Measurements from ENCODE around the gene SPON2.

The SPON2 gene

DNA sequence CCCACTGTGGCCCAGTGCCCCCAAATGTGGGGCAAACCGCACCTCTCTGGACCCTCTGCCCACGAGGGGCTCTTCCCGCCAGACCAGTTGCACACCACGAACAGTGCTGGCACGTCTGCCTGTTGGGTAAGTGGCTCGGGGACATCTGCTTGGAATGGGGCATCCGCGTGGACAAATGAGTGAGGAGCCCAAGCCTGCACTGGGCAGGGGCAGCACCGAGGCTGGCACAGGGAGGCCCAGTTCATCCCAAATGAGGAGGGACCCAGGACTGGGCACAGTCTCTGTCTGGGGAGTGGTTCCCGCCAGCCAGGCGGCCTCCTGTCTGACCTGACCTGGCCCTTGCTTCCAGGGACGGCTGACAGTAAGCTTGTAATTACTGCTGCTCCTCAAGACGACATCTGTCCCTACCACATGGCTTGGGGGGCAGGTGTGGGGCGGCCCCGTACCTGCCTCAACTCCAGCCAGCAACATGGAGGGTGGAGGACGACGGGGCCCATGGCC is 3.2 kb downstream of the SPON2 start:
- no peaks in the 10 kb centered on the region for H3K9me2 ChIP-seq (replicated peaks; ENCODE audit: insufficient read depth, low read length)
- peaks cover 13% of the 10 kb centered on the region; the same call in 1 of the 2 replicates for H3K4me1 ChIP-seq (ENCODE audit: low read length)
- no peaks in the 10 kb centered on the region for H4K20me1 ChIP-seq (ENCODE audit: insufficient read depth, low read length)
- DNase-seq: no peak
- no peaks in the 10 kb centered on the region for H3K9me3 ChIP-seq (replicated peaks; ENCODE audit: insufficient read depth, low read length)
- H3K36me3 ChIP-seq (replicated peaks; ENCODE audit: insufficient read depth, low read length): no peaks in the 10 kb centered on the region
- no peak overlapping the region for H3K4me3 ChIP-seq (ENCODE audit: low read length)
- H3K27ac ChIP-seq (ENCODE audit: low read length): no peak overlapping the region
- TF ChIP-seq EZH2 (optimal IDR thresholded peaks at IDR 0.05; ENCODE audit: low read depth, low read length) (no peak), EZH2phosphoT487 (IDR thresholded peaks at IDR 0.05; ENCODE audit: low read length) (no peak)
- TF ChIP-seq, protein P1, sequence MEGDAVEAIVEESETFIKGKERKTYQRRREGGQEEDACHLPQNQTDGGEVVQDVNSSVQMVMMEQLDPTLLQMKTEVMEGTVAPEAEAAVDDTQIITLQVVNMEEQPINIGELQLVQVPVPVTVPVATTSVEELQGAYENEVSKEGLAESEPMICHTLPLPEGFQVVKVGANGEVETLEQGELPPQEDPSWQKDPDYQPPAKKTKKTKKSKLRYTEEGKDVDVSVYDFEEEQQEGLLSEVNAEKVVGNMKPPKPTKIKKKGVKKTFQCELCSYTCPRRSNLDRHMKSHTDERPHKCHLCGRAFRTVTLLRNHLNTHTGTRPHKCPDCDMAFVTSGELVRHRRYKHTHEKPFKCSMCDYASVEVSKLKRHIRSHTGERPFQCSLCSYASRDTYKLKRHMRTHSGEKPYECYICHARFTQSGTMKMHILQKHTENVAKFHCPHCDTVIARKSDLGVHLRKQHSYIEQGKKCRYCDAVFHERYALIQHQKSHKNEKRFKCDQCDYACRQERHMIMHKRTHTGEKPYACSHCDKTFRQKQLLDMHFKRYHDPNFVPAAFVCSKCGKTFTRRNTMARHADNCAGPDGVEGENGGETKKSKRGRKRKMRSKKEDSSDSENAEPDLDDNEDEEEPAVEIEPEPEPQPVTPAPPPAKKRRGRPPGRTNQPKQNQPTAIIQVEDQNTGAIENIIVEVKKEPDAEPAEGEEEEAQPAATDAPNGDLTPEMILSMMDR (IDR thresholded peaks at IDR 0.05; ENCODE audit: low read length): no peak
- no peaks in the 10 kb centered on the region for H3K79me2 ChIP-seq (ENCODE audit: low read length)
- no peak overlapping the region for H3K9ac ChIP-seq (ENCODE audit: low read length)
- H3F3A ChIP-seq (ENCODE audit: insufficient read depth, low read length): no peaks in the 10 kb centered on the region
- H2AFZ ChIP-seq (ENCODE audit: low read length): no peak overlapping the region
- H3K4me2 ChIP-seq (ENCODE audit: low read depth, low read length): no peak overlapping the region
- no peaks in the 10 kb centered on the region for H3K27me3 ChIP-seq (replicated peaks; ENCODE audit: insufficient read depth, low read length)

DNA sequence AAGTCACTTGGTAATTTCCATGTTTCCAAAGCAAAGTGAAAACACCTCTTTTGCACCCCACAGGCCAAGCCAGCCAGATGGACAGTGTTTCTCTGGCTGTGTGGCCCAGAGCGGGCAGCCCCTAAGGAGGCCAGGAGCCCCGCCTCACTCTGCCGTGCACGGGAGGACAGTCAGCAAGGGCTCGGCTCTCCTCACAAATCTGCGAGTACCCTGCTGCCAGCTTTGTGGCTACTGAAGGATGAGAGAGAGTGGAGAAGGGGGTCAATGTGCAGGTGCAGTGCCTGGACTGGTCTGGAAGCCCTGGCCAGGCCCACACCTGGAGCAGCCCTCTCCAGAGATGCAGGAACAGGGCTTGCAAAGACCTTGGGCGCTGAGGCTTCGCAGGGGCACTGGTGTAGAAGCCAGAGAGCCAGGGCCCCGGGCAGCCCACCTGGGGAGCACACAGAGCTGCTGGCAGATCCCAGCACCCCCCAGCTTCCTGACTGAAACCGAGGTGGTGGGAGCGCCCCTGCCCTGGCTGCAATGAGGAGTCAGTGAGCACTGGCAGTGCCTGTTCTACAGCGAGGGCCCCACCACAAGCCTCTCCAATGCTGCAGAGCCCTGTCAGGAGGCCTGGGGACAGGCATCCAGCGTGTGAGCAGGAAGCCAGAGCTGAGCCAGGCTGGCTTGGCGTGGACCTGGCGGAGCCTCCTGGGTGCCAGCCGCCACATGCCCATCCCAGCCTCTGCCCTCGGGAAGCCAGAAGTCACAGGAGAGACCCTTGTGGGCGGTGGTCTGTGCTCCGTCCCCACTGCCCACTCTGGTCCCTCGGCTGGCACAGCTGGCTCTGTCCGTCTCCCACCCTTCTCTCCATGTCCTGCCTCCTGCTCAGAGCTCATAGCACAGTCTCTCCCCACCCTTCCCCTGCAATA is 3.9 kb downstream of the SPON2 start:
- H3K79me2 ChIP-seq (ENCODE audit: low read length): no peaks in the 10 kb centered on the region
- no peaks in the 10 kb centered on the region for H3K9me3 ChIP-seq (replicated peaks; ENCODE audit: insufficient read depth, low read length)
- H3K27me3 ChIP-seq (replicated peaks; ENCODE audit: insufficient read depth, low read length): no peaks in the 10 kb centered on the region; the same call in 1 of the 2 replicates
- H3K36me3 ChIP-seq (replicated peaks; ENCODE audit: insufficient read depth, low read length): no peaks in the 10 kb centered on the region
- no peak for DNase-seq
- peak overlapping the region; percentile 73; the same call in 1 of the 2 replicates for H3K27ac ChIP-seq (ENCODE audit: low read length)
- TF ChIP-seq EZH2phosphoT487 (IDR thresholded peaks at IDR 0.05; ENCODE audit: low read length) (no peak), EZH2 (optimal IDR thresholded peaks at IDR 0.05; ENCODE audit: low read depth, low read length) (no peak)
- TF ChIP-seq, protein P1 (IDR thresholded peaks at IDR 0.05; ENCODE audit: low read length): no peak
- H4K20me1 ChIP-seq (ENCODE audit: insufficient read depth, low read length): no peaks in the 10 kb centered on the region
- H3K4me1 ChIP-seq (ENCODE audit: low read length): peaks cover 20% of the 10 kb centered on the region
- H3K9ac ChIP-seq (ENCODE audit: low read length): peak overlapping the region; percentile 96
- peak overlapping the region; percentile 17; the same call in 1 of the 2 replicates for H2AFZ ChIP-seq (ENCODE audit: low read length)
- no peaks in the 10 kb centered on the region for H3K9me2 ChIP-seq (replicated peaks; ENCODE audit: insufficient read depth, low read length)
- peak overlapping the region; percentile 92 for H3K4me3 ChIP-seq (ENCODE audit: low read length)
- peak overlapping the region; percentile 100 for H3K4me2 ChIP-seq (ENCODE audit: low read depth, low read length)
- peaks cover 4% of the 10 kb centered on the region; the same call in 1 of the 2 replicates for H3F3A ChIP-seq (ENCODE audit: insufficient read depth, low read length)

DNA sequence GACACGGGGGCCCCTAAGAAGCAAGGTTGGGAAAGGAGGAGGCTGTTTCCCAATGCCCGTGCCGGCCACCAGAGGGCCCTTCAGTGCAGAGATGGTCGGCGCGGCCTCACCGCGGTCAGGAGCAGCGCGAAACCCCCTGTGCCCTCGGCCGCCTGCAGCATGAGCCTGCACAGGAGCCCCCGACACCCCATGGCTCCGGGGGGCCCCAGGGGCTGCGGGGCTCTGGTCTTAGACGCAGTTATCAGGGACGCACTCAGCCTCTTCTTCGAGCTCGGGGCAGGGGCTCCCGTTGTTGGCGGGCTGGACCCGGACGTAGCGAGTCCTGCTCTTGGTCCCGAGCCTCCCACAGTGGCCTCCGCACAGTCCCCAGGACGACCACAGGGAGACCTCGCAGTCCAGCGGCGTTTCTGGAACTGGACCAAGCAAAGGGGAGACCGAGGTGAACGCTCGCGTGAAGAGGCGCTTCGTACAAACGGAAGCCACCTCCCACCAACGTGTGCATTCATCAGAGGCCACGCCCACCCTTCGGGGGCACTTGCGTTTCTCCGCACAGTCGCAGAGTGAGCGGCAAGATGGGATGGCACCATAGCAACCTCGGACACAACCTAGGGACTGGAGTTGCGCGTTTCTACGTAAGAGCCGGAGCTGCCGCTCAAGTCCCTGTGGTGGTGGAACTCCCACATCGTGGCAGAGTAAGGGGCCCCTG is 5.0 kb downstream of the SPON2 start:
- Histone ChIP-seq H3K27me3 (replicated peaks; ENCODE audit: insufficient read depth, low read length) (no peaks in the 10 kb centered on the region; the same call in 1 of the 2 replicates), H3K9me3 (replicated peaks; ENCODE audit: insufficient read depth, low read length) (no peaks in the 10 kb centered on the region), H3F3A (ENCODE audit: insufficient read depth, low read length) (peaks cover 8% of the 10 kb centered on the region; the same call in 1 of the 2 replicates), H3K36me3 (replicated peaks; ENCODE audit: insufficient read depth, low read length) (no peaks in the 10 kb centered on the region), H2AFZ (ENCODE audit: low read length) (peak overlapping the region; percentile 94), H3K9ac (ENCODE audit: low read length) (peak overlapping the region; percentile 96), H3K4me1 (ENCODE audit: low read length) (peaks cover 23% of the 10 kb centered on the region), H3K4me2 (ENCODE audit: low read depth, low read length) (peak overlapping the region; percentile 100), H3K9me2 (replicated peaks; ENCODE audit: insufficient read depth, low read length) (no peaks in the 10 kb centered on the region), H3K27ac (ENCODE audit: low read length) (peak overlapping the region; percentile 73), H3K79me2 (ENCODE audit: low read length) (no peaks in the 10 kb centered on the region), H4K20me1 (ENCODE audit: insufficient read depth, low read length) (no peaks in the 10 kb centered on the region), H3K4me3 (ENCODE audit: low read length) (peak overlapping the region; percentile 92)
- DNase-seq: peak; percentile 97
- TF ChIP-seq, protein P1 (IDR thresholded peaks at IDR 0.05; ENCODE audit: low read length): peak; percentile 87
- no peak for TF ChIP-seq EZH2phosphoT487 (IDR thresholded peaks at IDR 0.05; ENCODE audit: low read length)

All from MM.1S (cell line).